SHP77 (cell line): ENCODE results near the gene EMILIN3.

Experiments
- DNase-seq, 2 experiments: peaks; one replicate each; lab custom pipeline; 2025; lab: John Stamatoyannopoulos, UW

The EMILIN3 gene

GRCh38 chr20:41345729-41346067 is 20.9 kb downstream of the EMILIN3 start:
- DNase-seq: no peak

DNA sequence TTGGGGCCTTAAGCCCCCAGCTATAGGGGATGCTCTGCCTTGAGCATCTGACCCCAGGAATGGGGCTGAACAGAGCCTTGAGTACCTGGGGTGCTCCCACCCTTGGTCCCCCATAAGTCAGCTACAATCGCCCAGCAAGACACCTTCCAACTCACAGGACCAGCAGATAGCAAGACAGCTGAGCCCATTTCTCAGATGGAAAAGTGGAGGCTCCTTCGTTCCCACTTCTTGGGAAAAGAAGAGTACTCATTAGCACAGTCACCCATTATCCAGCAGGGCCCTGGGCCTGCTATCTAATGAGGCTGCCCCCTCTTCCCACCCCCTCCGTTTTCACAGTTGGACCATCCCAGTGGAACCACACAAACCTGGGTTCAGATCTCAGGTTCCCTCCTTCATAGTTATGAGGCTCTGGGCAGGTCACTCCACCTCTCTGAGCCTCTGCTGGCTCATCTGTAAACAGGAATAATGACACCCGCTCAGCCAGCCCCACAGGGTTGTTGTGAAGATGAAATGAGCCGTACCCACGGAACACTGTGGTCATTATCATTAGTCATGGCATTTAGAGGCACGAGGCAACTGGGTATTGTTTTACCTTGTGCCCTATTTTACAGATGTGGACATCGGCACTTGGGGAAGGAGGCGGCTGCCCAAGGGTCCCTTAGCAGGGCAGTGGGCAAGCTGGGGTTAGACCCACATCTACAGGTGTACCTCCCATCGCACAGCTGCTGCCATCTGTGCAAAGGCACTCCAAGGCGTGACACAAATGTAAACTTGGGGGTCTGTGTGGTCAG is 21.5 kb downstream of the EMILIN3 start:
- no peak for DNase-seq

DNA sequence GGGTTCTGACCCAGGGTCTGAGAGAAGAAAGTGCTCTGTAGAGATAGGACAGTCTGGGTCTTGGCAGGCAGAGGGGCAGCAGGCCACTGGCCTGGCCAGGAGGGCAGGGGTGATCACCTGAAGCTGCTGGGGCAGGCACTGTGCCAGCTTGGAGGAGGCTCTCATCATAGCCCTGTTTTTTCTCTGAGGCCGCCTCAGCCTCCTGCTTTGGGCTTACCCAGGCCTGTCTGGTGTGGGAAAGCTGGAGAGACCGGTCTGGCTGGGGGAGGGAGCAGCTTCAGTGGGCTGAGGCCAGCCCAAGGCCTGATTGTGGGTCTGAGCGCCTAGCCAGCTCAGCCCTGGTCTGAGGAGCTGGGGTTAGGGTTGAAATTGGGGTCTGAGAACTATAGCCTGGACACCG is 22.1 kb downstream of the EMILIN3 start:
- no peak for DNase-seq

GRCh38 chr20:41342474-41343464 is 23.8 kb downstream of the EMILIN3 start:
- no peak for DNase-seq

- DNase-seq: peak; percentile 61 to 68
Observed at GRCh38 chr20:41340327-41341055, 26.1 kb downstream of the EMILIN3 start, which contains the start of gene LPIN3. LPIN3 (plus strand) TSS chr20:41340821; CDS start chr20:41345804, 4,983 bp downstream.

GRCh38 chr20:41339957-41340326 is 26.7 kb downstream of the EMILIN3 start:
- peak; percentile 36 to 52 for DNase-seq

GRCh38 chr20:41336711-41337492 is 29.7 kb downstream of the EMILIN3 start:
- DNase-seq: no peak

- DNase-seq: no peak
Observed at GRCh38 chr20:41335591-41335990, 31.0 kb downstream of the EMILIN3 start.

- DNase-seq: no peak
Observed at GRCh38 chr20:41334443-41335421, 31.9 kb downstream of the EMILIN3 start.

GRCh38 chr20:41334036-41334435 is 32.6 kb downstream of the EMILIN3 start:
- DNase-seq: no peak

DNA sequence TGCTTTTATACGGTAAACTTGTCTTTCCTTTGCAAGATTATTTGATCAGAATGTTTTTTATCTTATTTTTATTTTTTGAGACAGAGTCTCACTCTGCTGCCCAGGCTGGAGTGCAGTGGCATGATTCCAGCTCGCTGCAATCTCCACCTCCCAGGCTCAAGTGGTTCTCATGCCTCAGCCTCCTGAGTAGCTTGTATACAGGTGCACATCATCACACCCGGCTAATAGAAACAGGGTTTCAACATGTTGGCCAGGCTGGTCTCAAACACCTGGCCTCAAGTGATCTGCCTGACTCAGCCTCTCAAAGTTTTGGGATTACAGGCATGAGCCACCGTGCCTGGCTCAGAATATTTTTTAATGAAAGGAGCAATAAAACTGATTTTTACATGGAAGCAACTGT is 34.9 kb downstream of the EMILIN3 start:
- DNase-seq: no peak

GRCh38 chr20:41330941-41331340 is 35.7 kb downstream of the EMILIN3 start:
- DNase-seq: no peak

GRCh38 chr20:41330343-41330720 is 36.3 kb downstream of the EMILIN3 start:
- no peak for DNase-seq

GRCh38 chr20:41329435-41330342 is 36.9 kb downstream of the EMILIN3 start:
- DNase-seq: no peak

DNA sequence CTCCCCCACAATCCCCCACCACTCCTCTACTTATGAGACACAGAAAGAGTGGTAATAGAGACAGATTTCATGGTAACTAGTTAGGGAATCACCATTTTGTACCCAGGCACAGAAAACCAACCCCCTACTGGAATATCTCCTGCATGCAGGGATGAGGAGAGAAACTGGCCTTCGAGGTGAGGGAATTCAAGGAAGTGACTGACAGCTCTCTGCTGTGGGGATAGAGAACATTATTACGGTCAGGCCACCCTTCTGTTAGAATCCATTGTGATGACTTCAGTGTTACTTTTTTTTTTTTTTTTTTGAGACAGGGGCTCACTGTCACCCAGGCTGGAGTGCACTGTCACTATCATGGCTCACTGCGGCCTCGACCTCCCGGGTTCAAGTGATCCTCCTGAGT is 39.4 kb downstream of the EMILIN3 start:
- DNase-seq: no peak

GRCh38 chr20:41320976-41321375 is 45.6 kb downstream of the EMILIN3 start:
- no peak for DNase-seq

DNA sequence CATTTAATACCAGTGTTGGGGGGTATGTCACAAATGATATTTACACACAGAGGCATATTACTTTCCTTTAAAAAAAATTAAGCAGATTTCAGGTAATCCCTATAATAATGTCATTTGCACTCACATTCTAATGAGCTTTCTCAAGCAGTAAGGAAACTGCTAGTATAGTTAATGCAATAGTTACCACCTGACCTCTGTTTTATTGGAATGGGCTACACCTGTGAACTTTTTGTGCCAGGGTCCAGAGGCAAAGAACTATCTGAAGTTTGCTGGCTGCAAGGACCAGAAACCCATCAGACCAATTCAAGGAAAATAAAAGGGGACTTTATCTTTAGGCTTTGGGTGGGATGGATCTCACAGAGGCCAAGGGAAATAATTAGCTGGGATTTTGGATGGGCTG is 46.2 kb downstream of the EMILIN3 start:
- DNase-seq: no peak

DNA sequence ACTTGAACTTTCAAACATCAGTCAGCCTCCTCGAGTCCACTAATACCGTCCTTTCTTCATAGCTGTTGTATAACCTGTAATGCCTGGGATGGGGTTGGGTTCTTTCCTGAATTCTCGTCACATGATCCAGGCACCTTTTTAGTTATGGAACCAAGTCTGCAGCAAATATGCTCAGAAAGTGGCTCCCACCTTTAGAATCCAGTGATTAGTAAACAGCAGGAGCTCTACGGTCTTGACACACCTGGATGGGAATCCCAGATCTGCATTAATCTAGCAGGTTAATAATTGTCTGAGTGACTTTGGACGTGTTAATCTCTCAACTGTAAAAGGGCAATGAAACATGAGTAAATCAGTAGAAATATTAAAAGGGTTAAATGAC is 48.4 kb downstream of the EMILIN3 start:
- DNase-seq: no peak

GRCh38 chr20:41317546-41318270 is 48.9 kb downstream of the EMILIN3 start, which contains the start of gene ZHX3:
ZHX3 (minus strand) TSS chr20:41317731; CDS start chr20:41204916, 112,815 bp downstream.
- DNase-seq: peak; percentile 87 to 94
